HG03378 (cell line): ENCODE data around the gene GLIPR2.
"Not testable (repeated sequence)": the region's sequence is repeated elsewhere in the genome, so short reads cannot be mapped to it uniquely, and the experiment has no call there.

Experiments used
- ATAC-seq: cut with Tn5 transposase; IDR thresholded peaks from one replicate; pipeline ENCODE4 v1.9.1; 2021; ENCODE audit warnings: mild to moderate bottlenecking, moderate library complexity; ENCODE audit not compliant: unreplicated experiment

Gene GLIPR2

GRCh38 chr9:36121971-36122370 is 14.6 kb upstream of the GLIPR2 start:
- no peak for ATAC-seq

- ATAC-seq, result no peak
These were observed 13.0 kb upstream of the GLIPR2 start for GRCh38 chr9:36123515-36123914.

DNA sequence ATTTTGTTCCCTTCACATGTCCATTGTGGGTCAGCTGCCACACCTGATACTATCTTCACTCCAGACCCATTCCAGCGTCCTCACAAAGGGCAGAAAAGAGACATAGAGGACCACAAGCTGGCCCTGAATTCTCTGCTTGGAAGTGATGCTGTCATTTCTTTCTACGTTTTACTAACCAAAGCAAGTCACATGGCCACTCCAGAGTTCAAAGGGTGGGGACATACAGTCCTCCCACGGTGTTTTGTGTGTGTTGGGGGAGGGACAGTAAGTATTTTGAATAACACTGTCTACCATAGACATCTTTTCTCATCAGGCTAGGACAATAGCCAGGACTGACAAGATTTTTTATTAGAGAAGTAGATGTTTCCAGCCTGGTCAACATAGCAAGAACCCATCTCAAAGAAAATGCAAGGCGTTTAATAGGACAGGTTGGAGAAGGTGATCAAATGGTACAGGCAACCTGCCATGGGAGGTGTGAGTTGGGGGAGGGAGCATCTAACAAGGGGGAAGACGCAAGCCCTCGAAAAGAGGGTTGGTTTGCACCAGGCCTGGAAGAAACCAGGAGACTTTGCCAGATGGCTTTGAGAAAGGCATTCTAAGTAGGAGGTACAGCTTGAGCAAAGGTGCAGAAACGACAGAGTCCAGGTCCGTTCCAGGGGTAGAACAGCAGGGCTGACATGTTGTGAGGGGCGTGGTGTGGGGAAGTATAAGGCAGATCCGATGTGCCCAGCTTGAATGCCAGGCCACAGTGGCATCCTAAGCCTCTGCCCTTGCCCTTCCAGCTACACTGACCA is 11.3 kb upstream of the GLIPR2 start:
- no peak for ATAC-seq

GRCh38 chr9:36126016-36126730 is 10.4 kb upstream of the GLIPR2 start:
- ATAC-seq, result no peak

DNA sequence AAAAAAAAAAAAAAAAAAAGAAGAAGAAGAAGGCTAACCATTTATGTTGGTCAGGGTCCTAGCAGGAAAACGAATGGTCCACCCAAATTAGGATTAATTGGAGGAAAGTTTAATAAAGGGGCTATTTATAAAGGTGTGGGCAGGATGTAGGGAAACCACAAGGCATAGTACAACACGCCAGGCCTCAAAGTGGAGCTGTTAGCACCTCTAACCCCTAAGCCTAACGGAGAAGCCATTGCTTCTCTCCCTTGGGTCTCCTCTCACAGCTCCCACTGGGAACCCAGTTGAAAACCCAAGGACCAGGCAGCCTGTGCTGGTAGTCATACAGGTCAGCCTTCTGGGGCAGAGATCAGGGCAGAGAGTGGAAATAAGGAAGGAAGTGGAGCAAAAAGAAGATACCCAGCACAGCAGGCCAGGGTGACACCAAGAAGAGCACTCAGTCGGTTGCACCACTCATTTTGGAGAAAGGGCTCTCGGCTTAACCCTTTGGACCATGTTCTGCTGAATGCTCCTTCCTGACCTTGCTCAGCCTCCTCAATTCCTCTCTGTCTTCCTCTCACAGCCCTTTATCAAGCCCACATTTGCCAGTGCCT is 8.8 kb upstream of the GLIPR2 start:
- ATAC-seq, result no peak

GRCh38 chr9:36128349-36128748 is 8.2 kb upstream of the GLIPR2 start:
- ATAC-seq, result no peak

- ATAC-seq, result no peak
These were observed 7.4 kb upstream of the GLIPR2 start for GRCh38 chr9:36129139-36129538.

- ATAC-seq, result not testable (repeated sequence)
These were observed 4.9 kb upstream of the GLIPR2 start for GRCh38 chr9:36131666-36132065.

GRCh38 chr9:36132086-36132485 is 4.4 kb upstream of the GLIPR2 start:
- no peak for ATAC-seq

DNA sequence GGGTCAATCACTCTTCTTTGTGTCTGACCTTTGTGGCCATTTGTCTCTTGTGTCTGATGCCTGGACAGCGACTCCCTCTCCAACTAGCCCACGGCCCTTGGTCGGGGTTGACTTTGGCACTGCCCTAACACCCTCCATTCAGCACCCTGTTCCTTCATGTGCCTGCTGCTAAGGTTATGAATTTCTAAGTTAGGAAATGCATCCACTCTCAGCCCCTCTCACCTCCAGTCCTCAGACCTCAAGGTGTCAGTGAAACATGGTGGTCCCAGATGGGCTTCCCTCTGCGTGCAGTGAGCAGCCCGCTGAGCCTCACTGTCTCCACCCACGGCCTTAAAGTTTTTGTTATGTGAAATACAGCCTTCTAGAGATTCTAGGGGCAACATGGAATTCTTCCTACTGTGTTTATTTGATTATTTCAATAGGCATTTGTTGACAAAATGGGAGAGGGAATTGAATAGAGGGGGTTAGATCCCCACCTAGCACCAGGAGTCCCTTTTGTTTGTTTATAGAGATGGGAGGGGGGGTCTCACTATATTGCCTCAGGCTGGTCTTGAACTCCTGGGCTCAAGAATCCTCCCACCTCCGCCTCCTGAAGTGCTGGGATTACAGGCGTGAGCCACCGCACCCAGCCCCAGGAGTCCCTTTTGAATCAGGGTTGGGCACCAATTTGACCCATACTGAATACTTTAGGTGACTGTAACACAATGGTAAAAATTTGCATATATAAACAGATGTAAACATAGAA is 1.6 kb upstream of the GLIPR2 start:
- no peak for ATAC-seq

DNA sequence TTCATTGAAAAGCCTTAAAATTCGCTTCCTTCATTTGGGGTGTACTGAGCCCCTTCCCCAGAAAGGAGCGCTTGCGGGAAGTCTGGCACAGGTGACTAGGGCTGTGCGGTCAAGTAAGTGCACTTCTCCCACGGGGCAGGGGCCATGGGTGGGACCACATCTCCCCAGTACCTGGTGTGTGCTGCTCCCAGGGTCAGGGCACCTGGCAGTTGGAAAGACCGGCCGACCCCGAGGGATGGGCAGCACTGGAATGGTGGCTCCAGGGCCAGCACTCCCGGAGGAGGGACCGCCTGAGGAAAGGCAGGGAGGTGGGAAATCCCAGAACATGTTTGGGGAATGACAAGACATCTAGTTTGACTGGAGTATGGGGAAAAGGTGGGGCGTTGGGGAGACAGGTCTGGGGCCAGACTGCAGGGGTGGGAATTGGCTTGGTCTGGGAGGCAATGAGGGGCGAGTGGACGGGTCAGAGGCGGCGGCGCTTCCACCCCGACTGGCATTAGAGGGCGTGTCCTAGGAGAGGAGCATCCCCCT is 727 bp upstream of the GLIPR2 start:
- ATAC-seq, result no peak

DNA sequence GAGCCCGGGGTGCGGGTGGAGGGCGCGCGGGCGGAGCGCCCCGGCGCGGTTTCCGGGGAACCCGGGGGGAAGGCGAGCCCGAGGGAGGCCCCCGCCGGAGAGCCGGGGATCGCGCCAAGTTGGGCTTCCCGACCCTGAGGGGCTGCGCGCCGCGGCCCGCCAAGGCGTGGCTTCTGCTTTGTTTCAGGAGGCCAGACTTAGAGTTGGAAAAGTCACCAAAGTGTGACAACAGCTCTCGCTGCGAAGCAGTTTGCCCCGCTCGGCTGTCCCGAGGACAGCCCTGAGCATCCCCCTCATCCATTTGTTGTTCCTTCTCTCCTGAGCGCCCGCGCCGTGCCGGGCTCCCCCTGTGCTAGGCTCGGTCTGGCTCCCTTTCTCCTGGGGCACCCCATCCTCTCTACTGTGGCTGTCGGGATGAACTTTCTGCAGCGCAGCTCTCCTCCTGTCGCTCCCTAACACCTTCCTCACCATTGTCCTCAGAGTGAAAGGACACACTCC is 410 bp downstream of the GLIPR2 start:
- ATAC-seq, result peak; percentile 26

- ATAC-seq, result no peak
These were observed 965 bp downstream of the GLIPR2 start for GRCh38 chr9:36137392-36138004.

DNA sequence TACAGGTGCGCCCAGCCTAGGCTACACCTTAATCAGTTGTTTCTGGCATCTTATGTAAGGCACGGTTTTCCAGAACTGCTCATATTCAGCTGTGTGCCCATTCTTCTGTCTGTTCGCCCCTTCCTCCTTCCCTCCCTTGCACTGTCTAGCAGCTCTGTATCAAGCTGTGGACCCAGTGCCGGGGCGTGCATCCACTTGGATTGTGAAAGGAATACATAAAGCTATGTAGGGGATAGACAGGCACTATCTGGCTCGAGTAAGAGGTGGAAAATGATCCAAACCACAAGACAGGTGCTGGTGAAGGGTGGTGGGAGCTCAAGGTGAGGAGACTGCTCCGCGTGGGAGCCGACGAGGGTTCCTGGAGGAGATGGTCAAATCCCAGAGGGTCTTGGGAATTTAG is 2.0 kb downstream of the GLIPR2 start:
- no peak for ATAC-seq

DNA sequence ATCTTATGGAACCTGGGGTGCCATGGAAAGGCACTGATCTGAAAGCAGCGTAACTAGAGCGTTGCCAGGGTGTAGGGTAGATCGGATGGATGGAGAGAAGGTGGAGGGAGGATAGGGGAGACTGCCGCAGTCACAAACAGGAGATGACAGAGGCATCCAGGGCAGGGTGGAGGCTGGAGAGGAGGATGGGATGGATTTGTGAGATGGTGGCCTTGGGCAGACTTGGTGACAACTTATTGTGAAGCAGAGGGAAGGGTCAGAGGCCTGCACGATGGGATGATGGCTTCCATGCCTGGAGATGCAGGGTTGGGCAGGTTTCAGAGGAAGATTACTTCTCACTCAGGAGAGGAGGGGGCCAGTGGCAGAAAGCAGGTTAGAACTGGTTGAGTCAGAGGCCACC is 2.4 kb downstream of the GLIPR2 start:
- ATAC-seq, result no peak

- no peak for ATAC-seq
These were observed 3.9 kb downstream of the GLIPR2 start for GRCh38 chr9:36140086-36141084.

GRCh38 chr9:36141288-36141687 is 4.8 kb downstream of the GLIPR2 start:
- ATAC-seq, result no peak

- no peak for ATAC-seq
These were observed 5.2 kb downstream of the GLIPR2 start for GRCh38 chr9:36141761-36142160.

DNA sequence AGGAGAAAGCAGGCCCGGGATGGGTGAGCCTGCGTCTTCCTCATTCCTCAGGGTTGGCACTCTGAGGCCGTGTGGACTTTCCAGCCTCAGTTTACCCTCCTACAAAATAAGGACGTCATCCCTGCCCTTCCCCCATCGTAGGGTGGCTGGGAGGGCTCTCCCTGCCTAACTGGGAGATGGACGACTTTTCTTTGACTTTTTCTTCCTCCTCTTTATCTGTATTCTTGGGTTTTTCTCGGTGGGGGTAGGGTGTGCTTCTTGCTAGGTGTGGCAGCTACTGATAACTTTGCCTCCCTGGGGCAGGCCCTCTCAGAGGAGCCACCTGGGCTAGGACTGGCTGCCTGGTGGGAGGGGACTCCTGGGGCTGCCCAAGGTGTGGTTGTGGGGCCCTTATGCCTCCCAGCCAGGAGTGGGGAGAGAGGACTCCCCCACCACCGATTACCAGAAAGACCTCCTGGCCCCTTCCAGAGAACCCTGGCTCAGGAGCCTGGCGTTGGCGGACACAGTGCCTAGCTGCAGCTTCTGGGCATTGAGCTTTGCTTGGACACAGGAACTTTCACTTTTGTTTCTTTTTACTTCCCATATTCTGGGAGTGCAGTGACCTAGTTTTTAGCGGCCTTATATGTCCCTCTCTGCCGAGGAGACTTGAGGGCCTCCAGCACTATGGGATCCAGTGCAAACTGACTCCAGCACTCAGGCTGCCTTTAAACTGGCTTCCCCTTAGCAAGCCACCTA is 6.1 kb downstream of the GLIPR2 start:
- ATAC-seq, result no peak
